Measurements from ENCODE around the gene BHMT.

Gene BHMT

GRCh38 chr5:79133121-79133656 lies 21.6 kb downstream of the BHMT start:
- TF ChIP-seq CTCF (conservative IDR thresholded peaks at IDR 0.05; ENCODE audit: low read depth, low read length), result no peak
- DNase-seq (ENCODE audit: low read depth), result no peak
- no peak overlapping the region for H3K4me3 ChIP-seq (ENCODE audit: low read length)

DNA sequence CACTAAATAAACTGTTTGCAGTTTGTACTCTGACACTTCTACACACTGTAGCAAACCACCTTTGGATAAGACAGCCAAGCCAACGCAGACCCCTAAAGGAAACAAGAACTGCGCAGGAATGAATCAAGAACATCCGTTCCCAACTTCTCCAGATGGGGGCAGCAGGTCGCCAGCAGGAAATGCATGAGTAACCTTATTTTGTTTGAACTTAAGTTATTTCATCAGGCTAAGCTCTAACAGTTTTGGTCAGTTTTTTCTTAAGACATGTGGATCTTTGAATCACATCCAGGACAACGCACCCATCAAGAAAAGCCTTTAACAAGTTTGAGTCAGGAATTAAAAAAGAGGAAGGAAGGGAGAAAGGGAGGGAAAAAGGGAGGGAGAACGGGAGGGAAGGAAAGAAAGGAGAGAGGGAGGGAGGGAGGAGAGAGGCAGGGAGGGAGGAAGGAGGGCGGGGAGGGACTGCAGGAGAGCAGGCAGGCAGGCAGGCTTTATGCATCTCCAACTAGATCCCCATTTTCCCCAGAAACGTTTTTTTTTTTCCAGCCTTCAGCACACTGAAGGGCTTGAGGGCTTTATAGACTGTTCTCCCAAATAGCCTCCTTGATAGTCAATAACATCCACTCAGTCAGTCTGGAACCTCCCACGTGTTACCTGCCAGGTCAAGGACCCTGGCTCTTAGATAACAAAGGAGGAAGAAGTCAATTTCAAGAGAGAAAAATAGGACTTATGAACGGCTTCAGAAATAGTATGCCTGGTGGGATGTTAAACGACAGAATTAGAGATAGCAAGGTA lies 22.2 kb downstream of the BHMT start:
- DNase-seq (ENCODE audit: low read depth), result peak; percentile 51
- H3K4me3 ChIP-seq (ENCODE audit: low read length), result peak overlapping the region; percentile 39
- TF ChIP-seq CTCF (conservative IDR thresholded peaks at IDR 0.05; ENCODE audit: low read depth, low read length), result peak; percentile 89

- H3K4me3 ChIP-seq (ENCODE audit: low read length), result no peak overlapping the region
- DNase-seq (ENCODE audit: low read depth), result no peak
- no peak for TF ChIP-seq CTCF (conservative IDR thresholded peaks at IDR 0.05; ENCODE audit: low read depth, low read length)
These were observed 24.4 kb downstream of the BHMT start for GRCh38 chr5:79135790-79136553.

GRCh38 chr5:79136618-79137017 lies 25.0 kb downstream of the BHMT start:
- no peak for DNase-seq (ENCODE audit: low read depth)
- no peak for TF ChIP-seq CTCF (conservative IDR thresholded peaks at IDR 0.05; ENCODE audit: low read depth, low read length)

DNA sequence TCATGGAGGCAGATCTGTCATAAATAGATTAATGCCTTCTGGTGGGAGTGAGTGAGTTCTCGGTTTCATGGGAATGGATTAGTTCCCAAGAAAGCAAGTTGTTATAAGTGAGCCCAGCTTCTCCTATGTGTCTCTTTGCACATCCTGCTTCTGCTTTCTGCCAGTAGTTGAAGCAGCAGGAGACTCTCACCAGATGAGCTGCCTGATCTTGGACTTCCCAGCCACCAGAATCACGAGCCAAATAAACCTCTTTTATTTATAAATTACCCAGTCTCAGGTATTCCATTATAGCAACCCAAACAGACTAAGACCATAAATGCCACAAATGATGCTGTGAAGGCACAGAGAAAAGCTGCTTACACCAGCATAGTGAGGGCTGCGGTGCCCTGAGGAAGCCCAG lies 28.9 kb downstream of the BHMT start:
- TF ChIP-seq CTCF (conservative IDR thresholded peaks at IDR 0.05; ENCODE audit: low read depth, low read length), result no peak
- no peak overlapping the region for H3K4me3 ChIP-seq (ENCODE audit: low read length)
- DNase-seq (ENCODE audit: low read depth), result no peak

More at GRCh38 chr5:79136618-79137017, 25.0 kb downstream of the BHMT start:
- no peak overlapping the region for H3K4me3 ChIP-seq (ENCODE audit: low read length)

DNA sequence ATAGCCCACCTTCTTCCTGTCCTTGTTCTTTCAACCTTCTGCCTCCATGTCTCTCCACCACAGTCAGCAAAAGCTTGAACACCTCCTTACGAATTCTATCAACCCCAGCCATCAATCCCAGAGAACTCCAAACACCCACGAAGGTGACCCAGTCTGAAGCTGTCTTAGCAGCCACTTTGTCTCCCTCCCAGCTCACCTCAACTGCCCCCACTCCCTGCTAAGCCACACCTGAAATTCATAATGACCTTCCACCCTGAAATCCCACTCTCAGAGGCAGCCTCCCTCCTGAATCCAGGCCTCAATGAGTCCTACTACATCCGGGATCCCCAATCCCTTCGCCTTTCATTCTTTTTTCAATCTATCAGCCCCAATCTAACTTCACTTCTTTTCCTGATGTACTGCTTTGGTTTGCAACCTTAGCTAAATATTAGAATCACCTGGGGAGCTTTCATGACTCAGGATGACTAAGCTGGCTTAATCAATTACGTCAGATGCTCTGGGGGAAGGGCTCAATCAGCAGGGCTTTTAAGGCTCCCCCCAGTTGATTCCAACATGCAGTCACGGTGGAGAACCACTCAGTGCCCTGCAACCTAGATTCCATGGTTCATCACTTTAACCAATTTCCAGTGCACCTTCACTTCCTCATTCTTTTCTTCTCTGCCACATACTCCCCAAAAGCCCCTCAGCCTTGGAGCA lies 32.2 kb downstream of the BHMT start:
- no peak overlapping the region for H3K4me3 ChIP-seq (ENCODE audit: low read length)
- DNase-seq (ENCODE audit: low read depth), result peak; percentile 59
- no peak for TF ChIP-seq CTCF (conservative IDR thresholded peaks at IDR 0.05; ENCODE audit: low read depth, low read length)

All from retinal pigment epithelial cell (primary cell).